Lower leg skin (tissue), 4 donors: ENCODE measurements around the gene LRTM2. TPM values are rescaled to one million over a fixed set of nuclear protein-coding genes. Genes with fewer than 3 reads are reported as not detected.

ENCODE experiments used
- DNase-seq, 2 donors: peaks; one replicate each; pipeline ENCODE4 v3.0.0-alpha.2; 2019; ENCODE audit warnings: low spot score in 2 of 2
- H3K4me3 ChIP-seq: fragments of 200-600 bp; sonication (generic); 2 replicates; pipeline ENCODE4 v1.5.1; 2017; ENCODE audit warnings: mild to moderate bottlenecking, low read depth; ENCODE audit not compliant: poor library complexity, severe bottlenecking
- POLR2A ChIP-seq, 2 donors: fragments of 450-650 bp; IDR thresholded peaks; one replicate each; pipeline ENCODE4 v1.6.1; 2016 to 2017; ENCODE audit warnings: antibody characterized with exemption in 2 of 2, mild to moderate bottlenecking in 1 of 2, moderate library complexity in 1 of 2
- WGBS, 2 donors: methylation state at CpG; one replicate each; pipeline ENCODE4 v1.1.5; 2018; 5-methylcytosine and 5-hydroxymethylcytosine counted together
- intact Hi-C: fragments of 100-400 bp; cut with DNase I; formaldehyde crosslinking; loops from one replicate; pipeline ENCODE4 v1.15.0; 2023; ENCODE audit warnings: low total_unique reads
- total RNA-seq, 4 donors: library from RNA; depleted of rRNA; stranded (reverse); fragments of >200 nt; gene quantifications; one replicate each; pipeline ENCODE4 v1.1.0, GENCODE V29; 2016
- TF ChIP-seq, protein P1 (sequence below), 3 donors: fragments of 450-650 bp; IDR thresholded peaks; one replicate each; pipeline ENCODE4 v1.5.1; 2016; ENCODE audit warnings: antibody characterized with exemption in 3 of 3, mild to moderate bottlenecking in 3 of 3, moderate library complexity in 2 of 3

Gene LRTM2
- total RNA-seq, 4 donors from 2014 or later: not detected

DNA sequence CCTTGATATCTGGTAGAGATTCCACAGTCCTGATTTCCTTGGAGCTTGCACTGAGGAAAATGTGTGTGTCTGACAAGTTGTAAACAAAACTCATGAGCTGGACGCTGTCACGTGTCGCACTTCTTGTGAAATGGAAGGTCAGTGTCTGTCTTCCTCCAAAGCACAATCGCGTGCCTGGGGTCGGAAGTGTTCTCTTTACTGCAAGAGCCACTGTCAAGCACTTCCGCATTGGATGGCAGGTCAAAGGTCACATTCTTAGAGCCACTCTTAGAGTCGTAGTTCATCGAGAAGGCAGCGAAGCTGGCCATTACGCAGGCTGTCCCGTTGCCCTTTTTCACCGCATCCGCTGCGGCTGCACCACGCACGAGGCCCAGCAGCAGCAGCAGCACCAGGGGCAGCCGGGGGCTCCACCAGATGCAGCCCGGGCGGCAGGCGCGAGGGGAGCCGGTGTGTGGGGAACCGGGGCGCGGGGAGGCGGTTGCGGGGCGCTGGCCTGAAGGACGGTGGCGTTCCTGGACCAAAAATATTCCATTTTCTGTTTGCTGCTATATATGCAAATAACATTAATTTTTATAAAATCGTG is 45.0 kb downstream of the LRTM2 start:
- 86 to 89% methylated on average over 32 of the region's 32 CpGs for WGBS, 2 donors
- peak in 1 of 2 donors; percentile 70 for DNase-seq
- TF ChIP-seq POLR2A (IDR thresholded peaks at IDR 0.05): no peak
- TF ChIP-seq, protein P1, sequence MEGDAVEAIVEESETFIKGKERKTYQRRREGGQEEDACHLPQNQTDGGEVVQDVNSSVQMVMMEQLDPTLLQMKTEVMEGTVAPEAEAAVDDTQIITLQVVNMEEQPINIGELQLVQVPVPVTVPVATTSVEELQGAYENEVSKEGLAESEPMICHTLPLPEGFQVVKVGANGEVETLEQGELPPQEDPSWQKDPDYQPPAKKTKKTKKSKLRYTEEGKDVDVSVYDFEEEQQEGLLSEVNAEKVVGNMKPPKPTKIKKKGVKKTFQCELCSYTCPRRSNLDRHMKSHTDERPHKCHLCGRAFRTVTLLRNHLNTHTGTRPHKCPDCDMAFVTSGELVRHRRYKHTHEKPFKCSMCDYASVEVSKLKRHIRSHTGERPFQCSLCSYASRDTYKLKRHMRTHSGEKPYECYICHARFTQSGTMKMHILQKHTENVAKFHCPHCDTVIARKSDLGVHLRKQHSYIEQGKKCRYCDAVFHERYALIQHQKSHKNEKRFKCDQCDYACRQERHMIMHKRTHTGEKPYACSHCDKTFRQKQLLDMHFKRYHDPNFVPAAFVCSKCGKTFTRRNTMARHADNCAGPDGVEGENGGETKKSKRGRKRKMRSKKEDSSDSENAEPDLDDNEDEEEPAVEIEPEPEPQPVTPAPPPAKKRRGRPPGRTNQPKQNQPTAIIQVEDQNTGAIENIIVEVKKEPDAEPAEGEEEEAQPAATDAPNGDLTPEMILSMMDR (IDR thresholded peaks at IDR 0.05): no peak
- no peak overlapping the region for H3K4me3 ChIP-seq
- intact Hi-C loops: no loop called here

DNA sequence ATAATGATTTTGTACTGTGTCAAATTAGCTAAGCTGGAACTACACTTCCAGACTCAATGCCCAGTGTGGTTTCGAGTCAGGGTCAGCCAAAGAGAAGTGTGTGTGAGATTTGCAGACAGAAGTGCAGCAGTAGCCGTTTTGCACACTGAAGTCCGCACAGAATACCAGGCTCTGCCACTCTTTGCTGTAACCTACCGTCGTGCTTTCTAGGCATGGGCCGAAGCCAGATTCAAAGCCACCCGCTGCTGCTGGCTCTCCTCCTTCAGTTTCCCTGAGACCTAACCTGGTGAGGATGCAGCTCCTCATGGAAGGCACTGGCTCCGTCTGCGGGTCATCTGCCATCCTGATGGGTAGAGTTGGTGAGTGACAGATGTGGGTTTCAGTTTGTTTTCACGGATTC is 48.8 kb downstream of the LRTM2 start:
- WGBS, 2 donors: 93 to 94% methylated on average over 10 of the region's 10 CpGs
- no peak overlapping the region for H3K4me3 ChIP-seq
- TF ChIP-seq, protein P1 (IDR thresholded peaks at IDR 0.05): no peak
- TF ChIP-seq POLR2A (IDR thresholded peaks at IDR 0.05): no peak
- intact Hi-C loops: no loop called here
- no peak for DNase-seq

DNA sequence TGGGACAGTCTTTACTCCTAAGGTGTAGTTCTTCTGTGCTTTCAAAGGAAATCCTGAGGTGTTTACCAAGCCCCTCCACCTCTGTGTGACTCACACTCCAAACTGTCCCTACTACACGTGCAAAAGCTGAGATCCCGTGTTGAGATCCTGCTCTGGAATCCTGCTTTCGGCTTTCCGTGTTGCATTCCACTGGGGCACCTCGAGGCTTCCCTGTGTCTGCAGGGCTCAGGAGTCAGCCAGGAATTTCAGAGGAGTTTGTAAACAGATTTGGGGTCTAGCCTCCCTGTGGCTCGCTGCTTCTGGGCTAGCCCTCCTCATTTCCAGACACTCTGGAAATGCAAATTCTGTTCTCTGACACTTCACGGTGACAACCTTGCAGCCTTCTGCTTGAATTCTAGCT is 49.7 kb downstream of the LRTM2 start:
- 60 to 64% methylated on average over 7 of the region's 7 CpGs for WGBS, 2 donors
- intact Hi-C loops: no loop called here
- DNase-seq: no peak
- no peak for TF ChIP-seq POLR2A (IDR thresholded peaks at IDR 0.05)
- TF ChIP-seq, protein P1 (IDR thresholded peaks at IDR 0.05): no peak
- H3K4me3 ChIP-seq: no peak overlapping the region

DNA sequence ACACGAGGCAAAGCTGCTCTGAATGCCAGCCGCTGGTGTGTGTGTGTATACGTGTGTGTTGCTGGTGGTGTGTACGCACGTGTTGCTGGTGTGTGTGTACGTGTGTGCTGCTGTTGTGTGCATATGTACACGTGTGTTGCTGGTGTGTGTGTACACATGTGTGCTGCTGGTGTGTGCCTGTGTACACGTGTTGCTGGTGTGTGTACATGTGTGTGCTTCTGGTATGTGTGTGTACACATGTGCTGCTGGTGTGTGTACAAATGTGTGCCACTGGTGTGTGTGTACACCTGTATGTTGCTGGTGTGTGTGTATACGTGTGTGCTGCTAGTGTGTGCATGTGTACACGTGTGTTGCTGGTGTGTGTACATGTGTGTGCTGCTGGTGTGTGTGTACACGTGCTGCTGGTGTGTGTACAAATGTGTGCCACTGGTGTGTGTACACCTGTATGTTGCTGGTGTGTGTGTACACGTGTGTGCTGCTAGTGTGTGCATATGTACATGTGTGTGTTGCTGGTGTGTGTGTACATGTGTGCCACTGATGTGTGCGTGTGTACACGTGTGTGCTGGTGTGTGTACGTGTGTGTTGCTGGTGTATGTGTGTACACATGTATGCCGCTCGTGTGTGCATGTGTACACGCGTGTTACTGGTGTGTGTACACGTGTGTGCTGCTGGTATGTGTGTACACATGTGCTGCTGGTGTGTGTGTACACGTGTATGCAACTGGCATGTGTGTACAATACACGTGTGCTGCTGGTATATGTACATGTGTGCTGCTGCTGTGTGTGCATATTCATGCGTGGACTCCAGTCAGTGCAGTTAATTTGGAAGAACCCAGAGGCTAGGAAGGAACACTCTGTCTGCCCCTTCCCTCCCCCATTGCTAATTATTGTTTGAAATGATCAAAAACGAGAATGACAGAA is 50.9 kb downstream of the LRTM2 start:
- H3K4me3 ChIP-seq: no peak overlapping the region
- WGBS, 2 donors: 89 to 90% methylated on average over 23 to 24 of the region's 24 CpGs
- TF ChIP-seq, protein P1 (IDR thresholded peaks at IDR 0.05): no peak
- no peak for TF ChIP-seq POLR2A (IDR thresholded peaks at IDR 0.05)
- intact Hi-C loops: no loop called here
- DNase-seq: no peak

DNA sequence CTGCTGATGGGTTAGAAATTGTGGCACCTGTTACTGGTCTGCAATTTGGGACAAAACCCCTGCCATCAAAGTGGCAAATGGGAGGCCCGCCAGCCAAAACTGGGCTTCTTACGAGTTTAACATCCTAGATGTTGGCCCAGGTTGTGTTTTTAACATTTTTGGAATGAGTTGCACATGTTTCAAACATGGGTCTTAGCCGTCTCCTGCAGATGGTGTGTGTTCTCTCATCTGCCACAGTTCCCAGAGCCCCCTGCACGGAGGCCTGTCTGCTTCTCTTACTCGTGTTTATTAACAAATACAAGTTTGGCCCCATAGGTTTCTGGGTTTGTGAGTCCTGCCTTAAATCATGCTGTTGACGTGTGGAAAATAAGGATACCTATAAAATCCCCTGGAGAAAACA is 51.6 kb downstream of the LRTM2 start:
- TF ChIP-seq, protein P1 (IDR thresholded peaks at IDR 0.05): no peak
- no peak for TF ChIP-seq POLR2A (IDR thresholded peaks at IDR 0.05)
- no peak overlapping the region for H3K4me3 ChIP-seq
- no peak for DNase-seq
- intact Hi-C loops: no loop called here
- 64 to 68% methylated on average over 6 of the region's 6 CpGs for WGBS, 2 donors
